Amniotic stem cell (primary cell): Measurements from ENCODE around the gene OGDH.
"Not testable (repeated sequence)": the region's sequence is repeated elsewhere in the genome, so short reads cannot be mapped to it uniquely, and the experiment has no call there.

ENCODE experiments used
- DNase-seq: peaks from one replicate; lab custom pipeline; 2025; lab: John Stamatoyannopoulos, UW

OGDH gene

GRCh38 chr7:44580945-44581878, 25.2 kb upstream of the OGDH start:
- no peak for DNase-seq

DNA sequence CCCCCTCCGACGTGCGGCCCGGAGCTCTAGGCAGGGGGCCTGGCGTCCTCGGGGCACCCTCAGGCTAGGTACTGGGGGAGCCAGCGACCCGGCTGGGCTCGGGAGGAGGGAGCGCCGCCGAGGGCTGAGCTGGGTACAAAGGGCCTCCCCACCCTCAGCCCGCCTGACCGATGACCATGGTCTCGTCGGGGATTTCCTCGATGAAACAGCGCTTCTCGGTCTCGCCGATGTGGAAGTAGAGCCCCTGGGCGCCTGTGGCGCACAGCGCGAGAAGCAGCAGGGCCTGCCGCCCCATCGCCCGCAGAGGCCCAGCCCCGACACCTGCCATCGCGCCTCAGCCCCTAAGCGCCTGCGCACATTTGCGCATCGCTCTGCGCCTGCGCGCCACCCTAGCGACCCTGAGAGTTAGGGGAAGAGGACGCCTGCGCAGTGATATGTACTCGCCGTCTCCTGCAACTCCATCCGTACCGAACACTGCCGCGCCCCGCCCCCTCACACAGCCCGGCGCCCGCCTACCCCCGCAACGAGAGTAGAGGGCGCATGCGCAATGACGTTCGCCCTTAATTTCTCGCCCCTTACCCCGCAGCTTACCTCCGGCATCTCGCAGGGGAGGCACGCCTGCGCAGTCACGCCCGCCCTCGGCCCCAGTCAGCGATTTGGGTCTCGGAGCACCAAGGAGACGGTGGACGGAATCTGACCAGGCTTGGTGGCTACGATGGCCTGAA, 24.4 kb upstream of the OGDH start, which contains the start of gene TMED4:
TMED4 (minus strand) TSS at position 353 of the 725 bp plus-strand sequence; CDS start at position 328, 25 bp downstream.
- peak; percentile 95 for DNase-seq

- no peak for DNase-seq
These were observed 23.1 kb upstream of the OGDH start for GRCh38 chr7:44583146-44583865.

DNA sequence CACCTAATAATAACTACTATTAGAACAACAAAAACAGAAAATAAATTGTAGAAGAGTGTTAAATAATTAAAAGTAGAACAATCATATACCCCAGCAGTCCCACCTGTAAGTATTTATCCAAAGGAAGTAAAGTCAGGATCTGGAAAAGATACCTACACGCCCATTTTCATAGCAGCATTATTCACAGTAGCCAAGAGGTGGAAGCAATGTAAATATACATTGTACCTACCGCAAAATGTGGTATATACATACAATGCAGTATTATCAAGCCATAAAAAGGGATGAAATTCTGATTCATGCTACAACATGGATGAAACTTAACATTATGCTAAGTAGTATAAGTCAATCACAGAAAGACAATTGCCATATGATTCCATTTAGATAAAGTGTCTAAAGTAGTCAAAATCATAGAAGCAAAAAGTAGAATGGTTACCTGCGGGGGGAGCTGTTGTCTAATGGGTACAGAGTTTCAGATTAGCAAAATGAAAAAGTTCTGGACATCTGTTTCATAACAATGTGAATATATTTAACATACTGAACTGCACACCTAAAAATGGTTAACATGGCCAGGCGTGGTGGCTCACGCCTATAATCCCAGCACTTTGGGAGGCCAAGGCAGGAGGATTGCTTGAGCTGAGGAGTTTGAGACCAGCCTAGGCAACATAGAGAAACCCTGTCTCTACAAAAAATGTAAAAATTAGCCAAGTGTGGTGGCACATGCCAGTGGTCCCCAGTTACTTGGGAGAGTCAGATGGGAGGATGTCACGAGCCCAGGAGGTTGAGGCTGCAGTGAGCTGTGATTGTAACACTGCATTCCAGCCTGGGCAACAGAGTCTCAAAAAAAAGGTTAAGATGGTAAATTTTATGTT, 18.4 kb upstream of the OGDH start:
- no peak for DNase-seq

- no peak for DNase-seq
These were observed 15.5 kb upstream of the OGDH start for GRCh38 chr7:44590910-44591309.

DNA sequence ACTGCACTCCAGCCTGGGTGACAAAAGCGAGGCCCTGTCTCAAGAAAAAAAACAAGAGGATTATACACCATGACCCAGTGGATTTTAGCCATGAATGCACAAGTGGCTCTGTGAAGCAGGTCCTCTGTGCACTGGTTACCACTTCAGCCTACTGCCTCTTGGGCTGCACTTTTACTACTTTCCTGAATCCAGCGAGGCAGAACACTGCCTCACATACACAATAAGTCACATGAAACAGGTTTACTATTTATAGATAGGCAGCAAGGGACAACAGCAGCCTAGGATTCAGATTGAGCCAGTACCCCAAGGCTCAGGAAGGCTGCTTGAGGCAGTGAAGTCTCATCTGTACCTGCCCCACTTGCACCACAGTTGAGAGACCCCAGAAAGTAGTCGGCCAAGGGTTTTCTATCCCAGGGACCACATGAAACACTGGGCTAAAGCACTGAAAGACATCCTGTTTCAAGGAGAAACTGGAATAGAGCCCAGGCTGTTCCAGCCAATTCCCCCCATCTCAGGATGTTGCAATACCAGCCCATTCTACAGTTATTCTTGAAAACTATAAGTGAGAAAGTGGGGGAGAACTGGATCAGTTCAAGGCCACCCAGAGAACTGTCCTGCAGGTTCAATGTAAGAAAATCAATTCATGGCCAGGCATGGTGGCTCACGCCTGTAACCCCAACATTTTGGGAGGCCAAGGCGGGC, 10.3 kb upstream of the OGDH start:
- DNase-seq, result no peak

DNA sequence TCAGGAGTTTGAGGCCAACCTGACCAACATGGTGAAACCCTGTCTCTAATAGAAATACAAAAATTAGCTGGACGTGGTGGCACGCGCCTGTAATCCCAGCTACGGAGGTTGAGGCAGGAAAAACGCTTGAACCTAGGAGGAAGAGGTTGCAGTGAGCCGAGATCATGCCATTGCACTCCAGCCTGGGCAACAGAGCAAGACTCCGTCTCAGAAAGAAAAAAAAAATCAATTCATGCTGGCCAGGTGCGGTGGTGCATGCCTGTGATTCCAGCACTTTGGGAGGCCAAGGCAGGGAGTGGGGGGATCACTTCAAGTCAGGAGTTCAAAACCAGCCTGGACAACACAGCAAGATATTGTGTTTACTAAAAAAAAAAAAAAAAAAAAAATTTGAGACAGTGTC, 9.2 kb upstream of the OGDH start:
- DNase-seq, result not testable (repeated sequence)

- no peak for DNase-seq
These were observed 7.2 kb upstream of the OGDH start for GRCh38 chr7:44599222-44599621.

- DNase-seq, result no peak
These were observed 3.9 kb upstream of the OGDH start for GRCh38 chr7:44602576-44602910.

GRCh38 chr7:44603193-44603592, 3.2 kb upstream of the OGDH start:
- DNase-seq, result no peak

DNA sequence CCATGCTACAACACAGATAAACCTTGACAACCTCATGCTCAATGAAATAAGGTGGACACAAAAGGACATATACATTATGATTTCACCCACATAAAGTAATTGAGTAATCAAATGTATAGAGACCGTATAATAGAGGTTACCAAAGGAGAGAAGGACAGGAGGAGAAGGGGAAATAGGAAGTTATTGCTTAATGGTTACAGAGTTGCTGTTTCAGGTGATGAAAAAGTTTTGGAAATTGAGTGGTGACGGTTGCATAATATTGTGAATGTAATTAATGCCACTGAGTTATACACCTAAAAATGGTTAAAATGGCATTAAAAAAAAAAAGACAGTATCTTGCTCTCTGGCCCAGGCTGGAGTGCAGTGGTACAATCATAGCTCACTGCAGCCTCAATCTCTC, 1.5 kb upstream of the OGDH start:
- no peak for DNase-seq

DNA sequence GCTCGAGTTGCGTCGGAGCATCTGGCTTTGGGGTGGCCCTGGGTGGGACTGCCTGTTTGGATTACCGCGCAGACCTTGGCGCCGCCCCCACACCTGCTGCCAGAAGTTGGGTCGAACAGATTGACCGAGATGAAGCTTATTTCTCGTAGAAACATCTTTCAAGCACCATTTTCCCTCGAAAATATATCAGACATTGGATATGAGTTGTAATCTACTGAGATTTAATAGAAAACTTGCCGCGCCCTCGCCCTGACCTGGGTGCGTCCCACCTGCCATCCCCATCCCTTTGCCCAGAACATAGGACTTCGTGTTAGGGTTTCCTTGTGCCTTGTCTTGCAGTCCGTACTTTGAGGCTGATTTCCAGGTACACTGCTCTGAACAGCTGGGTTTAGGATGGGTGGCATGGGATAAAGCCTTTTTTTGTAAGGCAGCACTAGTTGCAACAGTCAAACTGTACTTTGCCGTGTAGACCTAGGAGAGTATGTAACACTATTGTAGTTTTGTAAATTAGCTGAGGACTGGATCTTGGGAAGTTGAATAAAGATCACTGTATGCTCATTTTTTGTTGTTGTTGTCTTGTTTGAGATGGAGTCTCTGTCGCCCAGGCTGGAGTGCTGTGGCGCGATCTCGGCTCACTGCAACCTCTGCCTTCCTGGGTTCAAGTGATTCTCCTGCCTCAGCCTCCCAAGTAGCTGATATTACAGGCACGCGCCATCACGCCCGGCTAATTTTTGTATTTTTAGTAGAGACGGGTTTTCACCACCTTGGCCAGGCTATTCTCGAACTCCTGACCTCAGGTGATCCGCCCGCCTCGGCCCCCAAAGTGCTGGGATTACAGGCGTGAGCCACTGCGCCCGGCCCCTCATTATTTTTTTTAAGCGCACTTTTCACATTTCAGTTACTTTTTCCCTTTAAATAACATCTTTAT, 978 bp downstream of the OGDH start:
- DNase-seq, result no peak

DNA sequence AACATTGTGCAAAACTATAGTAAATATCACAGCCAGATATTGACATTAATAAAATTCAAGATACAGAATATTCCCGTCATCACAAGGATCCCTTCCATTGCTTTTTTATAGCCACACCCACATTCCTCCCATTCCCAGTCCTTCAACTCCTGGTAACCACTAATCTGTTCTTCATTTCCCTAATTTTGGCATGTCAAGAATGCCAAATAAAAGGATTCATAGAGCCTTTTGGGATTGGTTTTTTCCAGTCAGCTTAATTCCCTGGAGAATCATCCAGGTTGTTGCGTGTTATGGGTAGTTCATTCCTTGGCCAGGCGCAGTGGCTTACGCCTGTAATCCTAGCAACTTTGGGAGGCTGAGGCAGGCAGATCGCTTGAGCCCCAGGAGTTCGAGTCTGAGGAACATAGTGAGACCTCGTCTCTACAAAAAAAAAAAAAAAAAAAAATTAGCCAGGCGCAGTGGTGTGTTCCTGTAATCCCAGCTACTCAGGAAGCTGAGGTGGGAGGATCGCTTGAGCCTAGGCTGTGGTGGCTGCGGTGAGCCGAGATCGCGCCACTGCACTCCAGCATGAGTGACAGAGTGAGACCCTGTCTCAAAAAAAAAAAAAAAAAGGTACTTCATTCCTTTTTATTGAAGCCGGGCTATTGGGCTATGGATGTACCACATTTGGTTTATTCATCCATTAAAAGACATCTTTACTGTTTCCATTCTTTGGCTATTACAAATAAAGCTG, 2.7 kb downstream of the OGDH start:
- no peak for DNase-seq

DNA sequence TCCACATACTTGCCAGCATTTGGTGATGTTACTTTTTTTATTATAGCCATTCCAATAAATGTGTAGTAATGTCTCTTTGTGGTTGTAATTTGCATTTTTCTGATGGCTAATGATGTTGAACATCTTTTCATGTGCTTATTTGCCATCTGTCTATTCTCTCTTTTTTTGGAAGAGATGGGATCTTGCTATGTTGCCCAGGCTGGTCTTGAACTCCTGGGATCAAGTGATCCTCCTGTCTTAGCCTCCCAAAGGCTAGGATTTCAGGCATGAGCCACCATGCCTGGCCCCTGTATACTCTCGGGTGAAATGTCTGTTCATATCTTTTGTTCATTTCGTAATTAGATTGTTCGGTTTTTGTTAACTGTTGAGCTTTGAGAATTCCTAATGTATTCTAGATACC, 3.4 kb downstream of the OGDH start:
- no peak for DNase-seq

GRCh38 chr7:44615149-44615611, 8.8 kb downstream of the OGDH start:
- no peak for DNase-seq

- DNase-seq, result no peak
These were observed 9.4 kb downstream of the OGDH start for GRCh38 chr7:44615793-44616192.

DNA sequence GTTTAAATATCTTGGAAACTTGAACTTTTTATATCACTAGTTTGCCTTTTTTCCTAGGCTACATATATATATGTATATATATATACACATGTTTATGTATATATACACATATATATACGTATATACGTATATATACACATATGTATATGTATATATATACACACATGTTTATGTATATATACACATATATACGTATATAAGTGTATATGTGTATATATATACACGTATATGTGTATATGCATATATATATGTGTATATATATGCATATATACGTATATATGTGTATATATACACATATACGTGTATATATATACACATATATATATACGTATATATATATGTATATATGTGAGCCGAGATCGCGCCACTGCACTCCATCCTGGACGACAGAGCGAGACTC, 10.1 kb downstream of the OGDH start:
- DNase-seq, result no peak

GRCh38 chr7:44617225-44617890, 10.9 kb downstream of the OGDH start:
- no peak for DNase-seq

GRCh38 chr7:44618045-44618444, 11.6 kb downstream of the OGDH start:
- DNase-seq, result no peak
